Endothelial cell of umbilical vein (primary cell): ENCODE results near the gene SYNPO. TPM values are rescaled to one million over a fixed set of nuclear protein-coding genes. Genes with fewer than 3 reads are reported as not detected.

ENCODE experiments used
- BruUV-seq: library from RNA; stranded (reverse); fragments of 400-500 nt; replicated peaks from 2 replicates; lab custom pipeline; 2021; lab: Mats Ljungman, UMichigan
- CTCF ChIA-PET: fragments of 300-600, 350-600 bp; sonication (Branson Sonifier 250); formaldehyde crosslinking; loops from one replicate; lab custom pipeline; 2021; ENCODE audit warnings: antibody characterized with exemption, inconsistent platforms; lab: Charles Lee
- POLR2A ChIA-PET: fragments of 300-600, 350-600 bp; sonication (Branson Sonifier 250); formaldehyde crosslinking; loops from one replicate; lab custom pipeline; 2021; ENCODE audit warnings: antibody characterized with exemption, inconsistent platforms; lab: Charles Lee
- DNase-seq: peaks from one replicate; pipeline ENCODE4 v3.0.0-alpha.2; 2011; ENCODE audit warnings: low read depth, low spot score
- FAIRE-seq: peaks from 2 replicates; lab custom pipeline; 2011; peaks lifted over from hg19 to GRCh38; lab: Jason Lieb, UNC
- H2AFZ ChIP-seq: 2 replicates; pipeline ENCODE4 v1.6.0; 2012; ENCODE audit warnings: low read depth, low read length, control low read depth, inconsistent platforms
- H3K27ac ChIP-seq: 2 replicates; pipeline ENCODE4 v1.5.1; 2011; ENCODE audit warnings: low read depth, mild to moderate bottlenecking, control low read depth, low read length, moderate library complexity; ENCODE audit not compliant: insufficient read depth
- H3K27me3 ChIP-seq, 2 experiments: 2 replicates each; pipeline versions ENCODE4 v1.6.0 to v1.6.1; 2011; ENCODE audit warnings: low read length in 2 of 2, mixed read lengths in 1 of 2; ENCODE audit not compliant: control insufficient read depth in 2 of 2, insufficient read depth in 2 of 2
- H3K36me3 ChIP-seq, 2 experiments: 2 replicates in 1 of 2; 3 replicates in 1 of 2; pipeline ENCODE4 v1.5.1; 2011; ENCODE audit warnings: low read length in 2 of 2, mild to moderate bottlenecking in 1 of 2, moderate library complexity in 1 of 2; ENCODE audit not compliant: control insufficient read depth in 2 of 2, insufficient read depth in 2 of 2; ENCODE audit errors: extremely low read depth in 1 of 2
- H3K4me1 ChIP-seq: 3 replicates; pipeline ENCODE4 v1.5.1; 2011; ENCODE audit warnings: mild to moderate bottlenecking, low read length; ENCODE audit not compliant: control insufficient read depth, insufficient read depth; ENCODE audit errors: extremely low read depth
- H3K4me2 ChIP-seq: 2 replicates; pipeline ENCODE4 v1.6.1; 2011; ENCODE audit warnings: low read length, control low read depth, mixed read lengths; ENCODE audit not compliant: insufficient read depth
- H3K4me3 ChIP-seq, 3 experiments: fragments of 200-600 bp in 1 of 3; sonication (generic), shearing (Covaris generic) in 1 of 3; replicated peaks in 1 of 3; 2 replicates each; pipeline ENCODE4 v1.5.1; 2011 to 2016; ENCODE audit warnings: control low read depth in 3 of 3, low read length in 3 of 3, mild to moderate bottlenecking in 2 of 3, inconsistent platforms in 1 of 3, low read depth in 1 of 3, moderate library complexity in 1 of 3; ENCODE audit not compliant: insufficient read depth in 1 of 3
- H3K79me2 ChIP-seq: 2 replicates; pipeline ENCODE4 v1.6.0; 2012; ENCODE audit warnings: low read length, inconsistent platforms; ENCODE audit not compliant: control insufficient read depth, insufficient read depth
- H3K9ac ChIP-seq: replicated peaks from 2 replicates; pipeline ENCODE3; 2011; ENCODE audit warnings: low read length, control low read depth; ENCODE audit not compliant: insufficient read depth; ENCODE audit errors: extremely low read depth
- H3K9me1 ChIP-seq: replicated peaks from 3 replicates; pipeline ENCODE4 v1.6.0; 2011; ENCODE audit warnings: mild to moderate bottlenecking, low read length; ENCODE audit not compliant: control insufficient read depth, insufficient read depth; ENCODE audit errors: extremely low read depth
- H3K9me3 ChIP-seq: replicated peaks from 2 replicates; pipeline ENCODE4 v1.5.1; 2012; ENCODE audit warnings: low read length, inconsistent platforms; ENCODE audit not compliant: control insufficient read depth, insufficient read depth
- H4K20me1 ChIP-seq: replicated peaks from 2 replicates; pipeline ENCODE3; 2011; ENCODE audit warnings: mild to moderate bottlenecking, low read length; ENCODE audit not compliant: control insufficient read depth, insufficient read depth; ENCODE audit errors: extremely low read depth
- CTCF ChIP-seq, 2 donors: IDR thresholded peaks; 1 replicate in 1 of 2; 2 replicates in 1 of 2; pipeline ENCODE4 v1.5.1; 2011; ENCODE audit warnings: low read length in 2 of 2, mild to moderate bottlenecking in 2 of 2, moderate library complexity in 2 of 2, control low read depth in 1 of 2, inconsistent platforms in 1 of 2, low read depth in 1 of 2; ENCODE audit not compliant: insufficient read depth in 1 of 2; ENCODE audit errors: extremely low read depth in 1 of 2
- EZH2 ChIP-seq: IDR thresholded peaks from 2 replicates; pipeline ENCODE4 v1.6.1; 2012; ENCODE audit warnings: borderline replicate concordance, low read depth, mild to moderate bottlenecking, moderate library complexity, low read length, inconsistent platforms; ENCODE audit not compliant: severe bottlenecking
- FOS ChIP-seq: IDR thresholded peaks from 2 replicates; pipeline ENCODE4 v1.6.1; 2011; ENCODE audit warnings: mild to moderate bottlenecking, low read length, moderate library complexity, borderline replicate concordance; ENCODE audit not compliant: insufficient read depth
- GATA2 ChIP-seq: IDR thresholded peaks from 2 replicates; pipeline ENCODE4 v1.7.0; 2011; ENCODE audit warnings: low read depth, mild to moderate bottlenecking, moderate library complexity, mixed read lengths, low read length; ENCODE audit not compliant: insufficient read length, insufficient read depth
- JUN ChIP-seq: IDR thresholded peaks from 2 replicates; pipeline ENCODE4 v1.6.1; 2011; ENCODE audit warnings: borderline replicate concordance, low read depth; ENCODE audit not compliant: insufficient read length, insufficient read depth
- MYC ChIP-seq: IDR thresholded peaks from one replicate; pipeline ENCODE4 v1.6.1; 2011; ENCODE audit warnings: mild to moderate bottlenecking, low read depth, low read length
- POLR2A ChIP-seq: IDR thresholded peaks from 2 replicates; pipeline ENCODE4 v1.6.1; 2012; ENCODE audit warnings: low read depth, mild to moderate bottlenecking, control low read depth, low read length
- POLR2AphosphoS5 ChIP-seq: IDR thresholded peaks from 2 replicates; pipeline ENCODE4 v1.6.1; 2012; ENCODE audit warnings: low read depth, mild to moderate bottlenecking, control low read depth, low read length, moderate library complexity; ENCODE audit not compliant: insufficient read depth
- dilution Hi-C: fragments of 300-500 bp; cut with MboI; formaldehyde crosslinking; loops from one replicate; pipeline ENCODE4 v1.15.0; 2019; ENCODE audit warnings: low sequenced_read_pairs; ENCODE audit not compliant: extremely low pct_ligation_motif_present
- intact Hi-C: fragments of 100-400 bp; cut with micrococcal nuclease; formaldehyde crosslinking; loops from one replicate; pipeline ENCODE4 v1.10.0; 2022
- polyA plus RNA-seq, 4 experiments: library from polyadenylated mRNA; depleted of rRNA in 3 of 4; stranded (reverse) in 3 of 4; unstranded in 1 of 4; fragments of >200 nt; gene quantifications; 2 replicates each; pipeline versions ENCODE4 v1.2.1 to v1.2.3, GENCODE V29; 2011 to 2012; ENCODE audit warnings: missing spikeins in 1 of 4
- total RNA-seq: library from RNA; stranded (reverse); gene quantifications from 2 replicates; pipeline ENCODE4 v1.2.3, GENCODE V29; 2021

The SYNPO gene
- total and polyA plus RNA-seq, 2 donors (not counting 3 experiments of a cell fraction or from before 2014, with no cell fraction given) = 68.4 to 121 TPM

DNA sequence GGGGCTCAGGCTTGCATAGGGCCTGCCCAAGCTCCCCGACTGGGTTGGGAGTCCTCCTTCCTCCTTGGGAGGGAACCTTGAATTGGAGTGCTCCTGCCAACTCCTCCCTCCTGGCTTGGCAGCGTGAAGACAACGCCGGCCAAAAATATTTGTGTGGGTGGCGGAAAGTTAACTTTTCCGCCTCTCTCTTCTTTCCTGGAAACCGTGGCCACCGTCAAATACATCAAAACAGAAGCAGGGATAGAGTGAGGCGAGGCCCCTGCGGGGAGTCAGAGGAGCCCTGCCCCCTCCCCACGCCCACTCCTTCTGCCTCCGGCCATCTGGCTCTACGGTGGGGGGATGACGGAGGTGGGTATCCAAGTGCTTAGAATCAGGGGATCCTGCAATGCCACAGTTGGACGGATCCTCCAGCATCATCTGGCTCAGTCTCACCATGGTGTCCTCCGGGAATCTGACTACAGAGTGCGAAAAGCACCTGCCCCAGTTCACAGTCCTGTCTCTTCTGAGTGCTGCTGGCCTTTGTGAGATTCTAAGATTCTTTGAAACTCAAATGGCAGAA, 25.2 kb upstream of the SYNPO start:
- no peaks in the 10 kb centered on the region for H3K9me3 ChIP-seq
- ChIA-PET POLR2A (no interaction called here), CTCF (interaction anchor here (1.2 kb wide), 1 partner anchor 12 kb away, joined by 4 read pairs; no protein-coding TSS in a partner anchor)
- intact Hi-C loops (no loop called here), dilution Hi-C loops (no loop called here)
- H3K9ac ChIP-seq = no peak overlapping the region
- no peaks in the 10 kb centered on the region for H3K9me1 ChIP-seq
- no peaks in the 10 kb centered on the region for H3K79me2 ChIP-seq
- H3K36me3 ChIP-seq = no peaks in the 10 kb centered on the region
- H3K27ac ChIP-seq = no peak overlapping the region
- no peaks in the 10 kb centered on the region for H3K27me3 ChIP-seq
- FAIRE-seq (no peak), DNase-seq (peak; percentile 77)
- no peaks in the 10 kb centered on the region for H4K20me1 ChIP-seq
- TF ChIP-seq FOS (no peak), EZH2 (no peak), JUN (no peak), GATA2 (no peak), POLR2AphosphoS5 (no peak), MYC (no peak), CTCF (IDR thresholded peaks at IDR 0.05; ENCODE audit: extremely low read depth in 1 of 2, insufficient read depth in 1 of 2, low read depth in 1 of 2, low read length in 2 of 2) (no peak), POLR2A (no peak)
- H3K4me1 ChIP-seq = peaks cover 45% of the 10 kb centered on the region
- BruUV-seq = no TSS peak
- H2AFZ ChIP-seq = no peak overlapping the region
- H3K4me3 ChIP-seq = no peak overlapping the region
- no peak overlapping the region for H3K4me2 ChIP-seq
